Retina (tissue), 1 donor: ENCODE data around the gene CD99.
A peak's percentile ranks its signal among the peaks of the same experiment; 100 is the strongest.
"Not testable (repeated sequence)": the region's sequence is repeated elsewhere in the genome, so short reads cannot be mapped to it uniquely, and the experiment has no call there.

Experiments used
- DNase-seq: peaks from one replicate; pipeline ENCODE4 v3.0.0-alpha.2; 2016

Gene CD99

DNA sequence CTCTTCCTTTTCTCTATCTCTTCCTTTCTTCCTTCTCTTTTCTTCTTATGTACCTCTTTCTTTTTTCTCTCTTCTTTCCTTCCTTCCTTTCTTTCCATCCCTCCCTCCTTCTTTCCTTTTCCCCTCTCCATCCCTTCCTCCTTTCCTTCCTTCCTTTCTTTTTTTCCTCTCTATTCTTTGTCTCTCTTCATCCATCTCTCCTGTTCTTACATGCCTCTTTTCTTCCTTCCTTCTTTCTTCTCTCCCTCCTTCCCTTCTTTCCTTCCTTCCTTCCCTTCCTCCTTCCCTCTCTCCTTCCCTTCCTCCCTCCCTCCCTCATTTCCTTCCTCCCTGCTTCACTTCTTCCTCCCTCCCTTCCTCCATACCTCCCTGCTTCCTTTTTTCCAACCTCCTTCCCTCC lies 41.6 kb downstream of the CD99 start:
- DNase-seq, result no peak

DNA sequence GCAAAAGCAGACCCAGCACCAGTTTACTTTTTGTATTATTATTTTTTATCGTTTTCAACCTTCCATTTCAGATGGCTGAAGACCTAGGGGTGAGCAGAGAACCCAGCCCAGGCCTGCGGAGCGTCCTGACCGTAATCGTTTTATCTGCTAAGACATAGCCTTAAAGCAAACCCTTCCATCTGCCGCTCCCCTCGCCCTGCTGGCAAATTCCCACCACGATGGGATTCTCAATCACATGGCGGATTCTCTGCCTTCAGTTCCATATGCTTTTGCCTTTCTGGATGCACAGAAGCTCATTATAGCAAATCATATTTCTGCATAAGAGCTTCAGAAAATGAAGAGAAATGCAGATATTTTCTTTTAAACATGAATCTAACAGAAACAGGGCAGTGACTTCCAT lies 42.2 kb downstream of the CD99 start:
- DNase-seq, result no peak

DNA sequence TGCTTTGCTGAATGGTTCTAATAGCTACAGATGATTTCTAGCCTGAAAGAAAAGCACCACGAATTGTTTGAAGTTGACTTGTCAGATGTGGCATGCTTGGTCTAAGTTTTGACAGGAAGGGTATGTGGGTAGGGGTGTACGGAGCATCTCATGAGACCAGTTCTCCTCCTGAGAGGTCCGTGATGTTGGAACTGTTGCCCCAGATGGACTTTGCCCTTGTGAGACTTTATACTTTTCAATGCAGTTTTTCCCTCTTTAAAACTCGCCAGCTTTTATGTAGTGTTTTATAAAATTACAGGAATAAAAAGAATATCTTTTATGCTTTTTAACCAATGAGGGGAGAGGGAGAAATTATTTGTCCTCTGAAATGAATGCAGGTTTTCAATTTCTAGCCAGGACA lies 44.2 kb downstream of the CD99 start:
- no peak for DNase-seq

DNA sequence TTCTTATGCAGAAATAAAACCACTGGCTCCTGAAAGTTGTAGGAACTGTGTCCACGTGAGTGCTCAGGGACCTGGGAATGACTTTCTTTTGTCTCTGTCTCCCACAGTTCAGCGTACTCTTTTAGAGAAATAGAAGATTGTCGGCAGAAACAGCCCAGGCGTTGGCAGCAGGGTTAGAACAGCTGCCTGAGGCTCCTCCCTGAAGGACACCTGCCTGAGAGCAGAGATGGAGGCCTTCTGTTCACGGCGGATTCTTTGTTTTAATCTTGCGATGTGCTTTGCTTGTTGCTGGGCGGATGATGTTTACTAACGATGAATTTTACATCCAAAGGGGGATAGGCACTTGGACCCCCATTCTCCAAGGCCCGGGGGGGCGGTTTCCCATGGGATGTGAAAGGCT lies 49.6 kb downstream of the CD99 start:
- no peak for DNase-seq

DNA sequence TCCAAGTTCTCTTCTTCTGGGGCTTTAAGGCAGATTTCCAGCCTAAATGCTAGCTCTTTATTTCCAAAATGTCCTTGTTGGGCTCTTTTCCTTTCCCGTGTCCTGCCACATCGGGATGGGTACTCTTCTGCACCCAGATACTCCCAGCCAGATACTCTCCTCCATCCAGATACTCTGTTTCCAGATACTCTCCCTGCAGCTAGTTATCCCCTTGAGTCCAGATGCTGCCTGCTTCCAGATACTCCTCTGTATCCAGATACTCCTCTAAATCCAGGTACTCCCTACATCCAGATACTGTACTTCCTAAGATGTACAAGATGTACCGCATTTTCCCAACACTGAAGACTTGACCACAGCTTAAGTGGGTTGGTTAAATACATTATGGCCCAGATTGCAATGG lies 50.3 kb downstream of the CD99 start:
- no peak for DNase-seq

DNA sequence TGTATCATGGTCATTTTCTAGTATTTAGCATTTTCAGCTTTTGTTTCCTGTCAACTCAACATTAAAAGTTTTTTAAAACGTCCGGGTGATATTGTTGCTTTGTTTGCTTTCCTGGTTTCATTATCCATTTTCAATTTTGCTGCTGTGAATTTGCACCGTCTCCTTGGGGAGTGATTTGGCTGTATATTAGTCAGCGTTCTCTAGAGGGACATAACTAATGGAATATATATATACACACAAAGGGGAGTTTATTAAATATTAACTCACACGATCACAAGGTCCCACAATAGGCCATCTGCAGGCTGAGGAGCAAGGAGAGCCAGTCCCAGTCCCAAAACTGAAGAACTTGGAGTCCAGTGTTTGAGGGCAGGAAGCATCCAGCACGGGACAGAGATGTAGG lies 55.2 kb downstream of the CD99 start:
- not testable (repeated sequence) for DNase-seq

DNA sequence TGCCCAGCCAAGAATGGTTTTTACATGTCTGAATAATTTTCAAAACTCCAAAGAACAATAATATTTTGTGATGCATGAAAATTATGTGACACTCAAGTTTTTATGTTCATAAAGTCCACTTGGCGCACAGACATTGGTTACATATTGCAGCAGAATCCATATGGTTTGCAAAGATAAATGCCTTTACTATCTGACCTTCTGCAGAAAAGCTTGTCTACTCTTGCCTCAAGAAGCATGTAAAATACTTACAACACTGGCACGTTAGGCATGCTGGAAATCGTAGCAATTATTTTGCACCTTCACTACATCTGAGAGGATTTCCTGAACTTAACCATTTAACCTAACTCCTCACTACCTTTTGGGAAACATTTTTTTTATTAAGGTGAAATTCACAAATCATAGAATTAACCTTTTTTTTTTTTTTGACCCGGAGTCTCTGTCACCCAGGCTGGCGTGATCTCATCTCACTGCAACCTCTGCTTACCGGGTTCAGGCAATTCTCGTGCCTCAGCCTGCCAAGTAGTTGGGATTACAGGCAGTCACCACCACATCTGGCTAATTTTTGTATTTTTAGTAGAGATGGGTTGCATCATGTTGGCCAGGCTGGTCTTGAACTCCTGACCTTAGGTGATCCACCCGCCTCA lies 57.2 kb downstream of the CD99 start:
- no peak for DNase-seq

DNA sequence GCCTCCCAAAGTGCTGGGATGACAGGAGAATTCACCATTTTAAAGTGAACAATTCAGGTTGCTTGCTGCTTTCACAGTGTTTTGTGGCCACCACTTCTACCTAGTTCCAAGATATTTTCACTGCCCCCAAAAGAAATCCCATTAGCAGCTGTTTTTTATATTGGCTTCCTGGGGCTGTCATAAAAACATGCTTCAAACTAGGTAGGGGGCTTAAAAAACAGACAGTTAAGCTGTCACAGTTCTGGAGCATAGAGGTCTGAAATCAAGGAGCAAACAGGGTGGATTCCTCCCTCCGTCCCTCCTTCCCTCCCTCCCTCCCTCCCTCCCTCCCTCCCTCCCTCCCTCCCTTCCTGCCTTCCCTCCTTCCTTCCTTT lies 57.7 kb downstream of the CD99 start:
- no peak for DNase-seq

DNA sequence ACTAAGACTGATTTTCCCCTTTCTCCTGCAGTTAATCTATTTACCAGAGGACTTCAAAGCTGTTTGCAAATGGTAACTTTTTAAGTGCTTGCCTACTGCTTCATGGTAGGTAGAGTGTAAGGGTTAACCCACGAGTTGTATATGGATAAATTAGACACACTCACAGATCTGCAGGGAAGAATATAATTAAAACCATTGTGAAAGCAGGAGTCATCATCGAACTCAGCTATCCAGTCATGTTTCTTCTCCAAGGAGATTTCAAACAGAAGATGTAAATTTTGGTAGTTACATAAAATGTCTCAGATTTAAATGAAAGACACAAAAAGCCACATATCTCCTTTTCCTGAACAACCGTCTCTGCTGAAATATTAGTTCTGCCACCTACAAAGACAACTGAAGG lies 60.2 kb downstream of the CD99 start:
- DNase-seq, result no peak

DNA sequence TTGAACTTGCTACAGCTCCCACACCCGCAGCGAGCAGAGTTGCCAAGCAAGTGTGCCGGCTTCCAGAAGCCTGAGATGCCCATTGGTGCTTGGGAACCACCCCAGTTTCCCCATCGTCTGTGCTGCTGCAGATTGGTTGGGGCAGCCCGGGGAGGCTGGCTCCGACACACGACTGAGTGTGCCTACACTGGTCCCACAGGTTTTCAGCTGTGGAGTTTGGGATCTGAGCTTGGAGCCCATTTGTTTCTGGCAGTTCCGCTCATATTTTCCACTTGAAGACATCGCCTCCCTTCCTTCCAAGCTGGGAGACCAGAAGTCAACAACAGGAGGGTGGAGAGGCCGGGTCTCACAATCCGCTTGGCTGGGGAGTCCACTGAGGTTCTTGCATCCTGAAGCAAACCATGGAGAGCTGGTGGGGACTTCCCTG lies 60.8 kb downstream of the CD99 start, which contains the start of gene XG:
TSS of gene XG (plus strand) at position 167 of the 427 bp plus-strand sequence. CDS start at position 402, 235 bp downstream.
- DNase-seq, result not testable (repeated sequence)

DNA sequence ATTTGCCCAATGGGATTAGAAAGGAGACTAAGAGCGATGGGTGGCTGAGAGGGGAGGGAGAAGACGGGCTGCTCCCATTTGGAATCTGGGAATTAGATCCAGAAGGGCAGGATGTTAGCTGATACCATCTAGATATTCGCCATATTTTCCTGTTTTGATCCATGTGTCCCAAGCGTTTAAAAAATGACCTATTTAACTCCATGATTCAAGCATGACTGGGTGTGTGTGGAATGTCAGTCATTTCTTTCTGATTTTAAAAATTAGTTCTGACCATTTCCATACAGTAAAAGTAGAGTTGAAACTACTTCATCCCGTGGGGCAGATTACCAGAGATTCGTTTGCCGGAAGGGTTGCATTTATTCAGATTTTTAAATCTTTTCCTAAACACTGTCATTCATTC lies 61.3 kb downstream of the CD99 start:
- not testable (repeated sequence) for DNase-seq

DNA sequence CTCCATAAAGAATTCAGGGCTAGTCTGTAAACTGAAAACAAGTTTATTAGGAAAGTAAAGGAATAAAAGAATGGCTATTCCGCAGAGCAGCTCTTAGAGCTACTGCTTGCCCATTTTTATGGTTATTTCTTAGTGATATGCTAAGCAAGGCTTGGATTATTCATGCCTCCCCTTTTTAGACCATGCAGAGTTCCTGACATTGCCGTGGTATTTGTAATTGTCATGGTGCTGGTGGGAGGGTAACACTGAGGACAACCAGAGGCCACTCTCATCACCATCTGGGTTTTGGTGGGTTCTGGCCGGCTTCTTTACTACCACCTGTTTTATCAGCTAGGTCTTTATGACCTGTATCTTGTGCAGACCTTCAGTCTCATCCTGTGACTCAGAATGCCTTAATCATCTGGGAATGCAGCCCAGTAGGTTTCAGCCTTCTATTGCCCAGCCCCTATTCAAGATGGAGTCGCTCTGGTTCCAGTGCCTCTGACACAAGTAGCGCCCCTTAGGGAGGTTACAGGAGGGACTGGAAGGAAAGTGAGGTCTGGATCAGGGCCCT lies 64.1 kb downstream of the CD99 start:
- DNase-seq, result not testable (repeated sequence)

DNA sequence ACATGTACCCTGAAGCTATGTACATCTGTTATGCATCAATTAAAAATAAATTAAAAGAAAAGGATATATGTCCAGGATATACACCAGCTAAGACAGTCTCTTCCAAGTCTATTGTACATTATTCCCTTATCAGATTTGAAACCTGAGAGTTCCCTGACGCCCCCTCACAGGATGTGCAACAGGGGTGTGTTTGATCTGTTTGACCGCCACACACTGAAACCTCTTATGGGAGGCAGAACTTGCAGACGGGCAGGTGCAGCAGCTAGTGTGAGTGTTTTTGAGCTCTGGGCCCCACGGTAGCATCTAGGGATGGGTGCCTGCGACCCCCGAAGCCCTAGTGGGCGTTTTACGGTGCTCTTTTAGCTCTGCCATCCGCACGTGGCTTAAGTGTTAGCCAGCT lies 65.5 kb downstream of the CD99 start:
- no peak for DNase-seq

DNA sequence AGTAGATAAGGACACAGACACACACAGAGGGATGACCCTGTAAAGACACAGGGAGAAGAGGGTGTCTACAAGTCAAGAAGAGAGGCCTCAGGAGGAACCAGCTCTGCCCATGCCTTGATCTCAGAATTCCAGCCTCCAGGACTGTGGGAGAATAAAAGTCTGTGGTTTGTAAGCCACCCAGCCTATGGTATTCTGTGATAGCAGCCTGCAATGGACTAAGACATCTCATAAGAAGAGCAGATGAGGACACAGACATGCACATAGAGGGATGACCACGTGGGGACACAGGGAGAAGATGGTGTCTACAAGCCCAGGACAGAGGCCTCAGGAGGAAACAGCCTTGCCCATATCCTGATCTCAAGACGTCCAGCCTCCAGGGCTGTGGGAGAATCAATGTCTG lies 70.2 kb downstream of the CD99 start:
- no peak for DNase-seq

DNA sequence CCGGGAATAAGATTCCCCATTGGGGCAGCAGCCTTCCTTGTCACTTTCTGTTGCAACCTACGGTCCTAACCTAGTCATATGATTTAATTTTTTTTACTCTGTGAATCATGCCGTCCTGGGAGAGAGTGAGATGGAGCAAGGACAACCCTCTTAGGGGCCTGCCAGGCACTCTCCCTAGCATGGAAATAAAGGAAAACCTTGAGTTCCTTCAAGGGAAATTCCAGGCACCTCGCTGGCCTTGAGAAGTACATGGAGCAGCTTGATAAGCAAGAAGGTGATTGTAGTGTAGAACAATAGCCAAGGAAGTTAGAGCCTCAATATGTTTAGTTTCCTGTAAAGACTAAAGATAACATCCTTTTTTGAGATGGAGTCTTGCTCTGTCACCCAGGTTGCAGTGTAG lies 71.6 kb downstream of the CD99 start:
- not testable (repeated sequence) for DNase-seq

DNA sequence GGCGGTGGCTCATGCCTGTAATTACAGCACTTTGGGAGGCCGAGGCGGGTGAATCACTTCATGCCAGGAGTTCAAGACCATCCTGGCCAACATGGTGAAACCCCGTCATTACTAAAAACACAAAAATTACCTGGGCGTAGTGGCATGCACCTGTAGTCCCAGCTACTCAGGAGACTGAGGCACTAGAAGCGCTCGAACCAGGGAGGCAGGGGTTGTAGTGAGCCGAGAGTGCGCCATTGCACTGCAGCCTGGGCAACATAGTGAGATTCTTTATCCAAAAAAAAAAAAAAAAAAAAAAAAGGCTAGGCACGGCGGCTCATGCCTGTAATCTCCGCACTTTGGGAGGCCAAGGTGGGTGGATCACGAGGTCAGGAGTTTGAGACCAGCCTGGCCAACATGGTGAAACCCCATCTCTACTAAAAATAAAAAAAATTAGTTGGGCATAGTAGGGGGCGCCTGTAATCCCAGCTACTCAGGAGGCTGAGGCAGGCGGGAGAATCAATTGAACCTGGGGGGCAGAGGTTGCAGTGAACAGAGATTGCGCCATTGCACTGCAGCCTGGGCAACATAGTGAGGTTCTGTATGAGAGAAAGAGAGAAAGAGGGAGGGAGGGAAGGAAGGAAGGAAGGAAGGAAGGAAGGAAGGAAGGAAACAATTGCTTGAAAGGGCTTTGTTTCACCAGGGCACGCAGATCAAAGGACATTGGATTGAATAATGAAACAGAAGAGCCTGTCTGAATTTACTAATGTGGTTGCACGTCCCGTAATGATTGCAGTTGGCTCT lies 73.9 kb downstream of the CD99 start:
- not testable (repeated sequence) for DNase-seq

DNA sequence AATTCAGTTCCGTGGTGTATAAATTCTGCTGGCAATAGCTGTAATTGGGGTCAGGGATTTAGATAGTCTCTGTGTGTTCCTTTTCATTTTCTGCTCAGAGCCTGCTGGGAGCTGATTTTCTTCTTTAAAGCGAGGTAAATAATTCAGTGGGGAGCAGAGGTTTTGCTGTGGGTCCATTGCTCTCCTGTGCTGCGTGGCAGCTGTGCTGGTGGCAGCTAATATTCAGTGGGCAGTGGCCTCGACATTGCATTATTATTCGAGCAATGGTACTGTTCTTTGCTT lies 74.4 kb downstream of the CD99 start:
- no peak for DNase-seq

DNA sequence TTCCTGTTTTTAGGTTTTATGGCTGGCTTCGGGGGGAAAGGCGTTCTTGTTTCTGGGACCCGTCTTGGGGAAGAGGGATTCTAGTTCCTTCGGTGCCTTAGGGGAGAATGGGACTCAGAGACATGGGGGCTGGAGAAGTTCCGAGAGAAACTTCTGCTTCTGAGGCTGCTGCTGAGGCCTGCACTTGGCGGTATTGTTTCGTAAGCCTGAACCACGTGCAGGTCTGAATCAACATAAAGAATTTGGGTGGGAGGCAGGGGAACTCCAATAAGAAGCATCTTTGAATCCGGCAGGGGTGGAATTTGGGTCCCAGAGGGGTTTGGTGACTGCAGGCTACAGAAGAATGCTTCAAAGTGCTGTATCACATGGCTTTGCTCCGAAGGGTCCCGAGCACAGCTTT lies 75.8 kb downstream of the CD99 start:
- no peak for DNase-seq

DNA sequence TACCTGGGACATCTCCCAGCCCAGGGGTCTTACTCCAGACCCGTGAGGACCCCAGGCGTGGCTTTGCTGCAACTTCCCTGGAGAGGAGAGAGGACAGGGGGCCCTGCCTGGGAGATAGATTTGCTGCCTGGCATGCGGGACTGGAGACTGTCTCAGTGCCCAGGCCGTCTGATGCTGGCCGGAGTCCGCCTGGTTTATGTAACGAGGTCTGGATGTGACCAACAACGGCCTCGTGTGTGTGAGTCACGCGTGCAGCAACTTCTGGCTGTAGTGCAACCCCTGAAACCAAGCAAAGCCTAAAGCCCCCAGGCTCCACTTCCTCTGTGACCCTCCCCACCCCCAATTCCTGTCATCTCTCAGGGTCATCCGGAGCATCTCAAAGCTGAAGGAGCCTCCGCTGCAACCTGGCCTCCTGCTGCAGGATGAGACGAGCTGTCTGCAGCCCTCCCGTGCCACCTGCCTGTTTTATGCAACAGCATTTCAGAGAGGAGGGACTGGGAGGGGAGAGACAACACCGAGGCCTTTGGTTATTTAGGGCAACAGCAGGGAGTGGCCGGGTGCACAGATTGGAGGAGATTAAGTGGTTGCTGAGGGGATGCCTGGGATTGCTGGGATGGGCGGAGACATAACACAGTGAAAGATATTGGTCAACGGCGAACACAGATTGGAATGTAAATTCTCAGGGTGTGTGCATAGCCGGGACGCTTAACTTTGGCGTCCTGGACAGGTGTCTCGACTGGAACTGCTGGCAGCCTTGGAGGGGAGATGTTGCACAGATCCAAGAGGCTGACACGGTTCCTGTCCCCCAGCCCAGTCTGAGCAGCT lies 76.7 kb downstream of the CD99 start:
- DNase-seq, result peak; percentile 22

DNA sequence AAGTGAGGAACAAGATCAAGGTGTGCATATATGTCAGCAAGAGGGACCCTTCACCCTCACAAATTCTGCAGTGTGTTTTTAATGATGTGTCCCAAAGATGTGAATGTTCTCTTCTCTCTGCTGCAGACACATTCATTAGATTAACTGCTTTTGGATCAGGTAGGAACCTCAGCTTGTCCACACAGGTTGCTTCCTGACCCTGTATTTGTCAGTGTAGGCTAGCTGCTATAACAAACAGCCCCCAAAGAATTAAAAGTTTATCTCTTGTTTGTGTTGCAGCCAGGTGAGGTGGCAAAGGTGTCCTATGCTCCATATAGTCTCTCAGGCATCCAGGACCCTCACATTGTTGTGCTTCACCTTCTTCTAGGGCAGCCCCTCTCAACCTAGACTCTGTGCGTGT lies 78.5 kb downstream of the CD99 start:
- DNase-seq, result no peak

DNA sequence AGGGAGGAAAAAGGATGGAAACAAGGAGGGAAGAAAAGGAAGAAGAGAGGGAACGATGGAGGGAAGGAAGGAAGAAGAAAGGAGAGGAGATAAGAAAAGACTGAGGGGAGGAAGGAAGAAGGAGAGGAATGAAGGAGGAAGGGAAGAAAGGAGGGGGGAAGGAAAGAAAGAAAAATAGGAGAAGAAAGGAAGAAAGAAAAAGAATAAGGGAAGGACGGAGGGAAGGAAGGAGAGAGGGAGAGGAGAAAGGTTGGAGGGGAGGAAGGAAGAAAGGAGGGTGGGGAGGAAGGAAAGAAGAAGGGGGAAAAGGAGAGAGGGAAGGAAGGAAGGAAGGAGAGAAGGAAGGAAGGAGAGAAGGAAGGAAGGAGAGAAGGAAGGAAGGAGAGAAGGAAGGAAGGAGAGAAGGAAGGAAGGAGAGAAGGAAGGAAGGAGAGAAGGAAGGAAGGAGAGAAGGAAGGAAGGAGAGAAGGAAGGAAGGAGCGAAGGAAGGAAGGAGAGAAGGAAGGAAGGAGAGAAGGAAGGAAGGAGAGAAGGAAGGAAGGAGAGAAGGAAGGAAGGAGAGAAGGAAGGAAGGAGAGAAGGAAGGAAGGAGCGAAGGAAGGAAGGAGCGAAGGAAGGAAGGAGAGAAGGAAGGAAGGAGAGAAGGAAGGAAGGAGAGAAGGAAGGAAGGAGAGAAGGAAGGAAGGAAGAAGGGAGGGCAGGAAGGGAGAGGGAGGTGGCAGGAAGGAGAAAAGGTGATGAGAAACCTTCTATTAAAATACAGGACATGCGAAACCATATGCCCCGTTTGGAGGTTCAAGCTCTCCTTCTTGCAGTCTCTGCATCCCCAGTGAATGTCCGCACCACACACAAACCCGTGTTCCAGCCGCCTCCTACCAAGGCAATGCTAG lies 82.3 kb downstream of the CD99 start:
- DNase-seq, result not testable (repeated sequence)

DNA sequence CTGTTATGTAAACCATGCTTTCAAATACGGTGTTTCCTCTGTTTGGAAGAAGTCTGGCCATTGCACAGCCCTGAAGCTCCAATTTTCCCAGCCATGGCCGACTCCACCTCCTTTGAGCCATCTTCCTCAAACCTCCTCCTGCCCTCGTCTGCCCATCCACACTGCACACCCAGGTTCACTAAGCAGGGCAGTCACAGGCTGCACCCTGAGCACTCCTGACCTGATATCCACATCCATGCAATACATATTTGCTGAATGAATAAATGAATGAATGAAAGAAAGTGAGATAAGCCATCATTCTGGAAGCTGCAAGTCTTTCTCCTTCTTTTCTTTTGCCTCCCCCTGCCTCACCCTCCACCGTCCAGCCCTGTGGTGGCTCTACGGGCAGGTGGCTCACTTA lies 83.0 kb downstream of the CD99 start:
- DNase-seq, result no peak

DNA sequence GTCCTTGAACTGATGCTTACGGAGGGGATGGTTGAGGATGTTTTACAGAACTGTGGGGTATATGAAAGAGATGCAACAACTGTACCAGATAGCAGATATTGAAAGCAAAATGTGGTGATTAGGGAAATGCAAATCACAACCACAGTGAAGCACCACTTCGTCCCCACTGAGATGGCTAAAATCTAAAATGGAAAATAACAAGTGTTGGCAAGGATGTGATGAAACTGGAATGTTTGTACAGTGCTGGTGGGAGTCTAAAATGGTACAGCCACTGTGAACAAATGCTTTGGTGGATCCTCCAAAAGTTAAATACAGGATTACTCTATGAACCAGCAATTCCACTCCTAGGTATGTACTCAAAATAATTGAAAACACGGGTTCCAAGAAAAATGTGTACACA lies 83.7 kb downstream of the CD99 start:
- DNase-seq, result no peak
